HG03066 (cell line): ENCODE results near the gene ARMC2.
"Not testable (repeated sequence)": the region's sequence is repeated elsewhere in the genome, so short reads cannot be mapped to it uniquely, and the experiment has no call there.

Experiments used
- ATAC-seq: cut with Tn5 transposase; IDR thresholded peaks from one replicate; pipeline ENCODE4 v1.9.1; 2021; ENCODE audit warnings: low read depth; ENCODE audit not compliant: unreplicated experiment

Gene ARMC2, protein sequence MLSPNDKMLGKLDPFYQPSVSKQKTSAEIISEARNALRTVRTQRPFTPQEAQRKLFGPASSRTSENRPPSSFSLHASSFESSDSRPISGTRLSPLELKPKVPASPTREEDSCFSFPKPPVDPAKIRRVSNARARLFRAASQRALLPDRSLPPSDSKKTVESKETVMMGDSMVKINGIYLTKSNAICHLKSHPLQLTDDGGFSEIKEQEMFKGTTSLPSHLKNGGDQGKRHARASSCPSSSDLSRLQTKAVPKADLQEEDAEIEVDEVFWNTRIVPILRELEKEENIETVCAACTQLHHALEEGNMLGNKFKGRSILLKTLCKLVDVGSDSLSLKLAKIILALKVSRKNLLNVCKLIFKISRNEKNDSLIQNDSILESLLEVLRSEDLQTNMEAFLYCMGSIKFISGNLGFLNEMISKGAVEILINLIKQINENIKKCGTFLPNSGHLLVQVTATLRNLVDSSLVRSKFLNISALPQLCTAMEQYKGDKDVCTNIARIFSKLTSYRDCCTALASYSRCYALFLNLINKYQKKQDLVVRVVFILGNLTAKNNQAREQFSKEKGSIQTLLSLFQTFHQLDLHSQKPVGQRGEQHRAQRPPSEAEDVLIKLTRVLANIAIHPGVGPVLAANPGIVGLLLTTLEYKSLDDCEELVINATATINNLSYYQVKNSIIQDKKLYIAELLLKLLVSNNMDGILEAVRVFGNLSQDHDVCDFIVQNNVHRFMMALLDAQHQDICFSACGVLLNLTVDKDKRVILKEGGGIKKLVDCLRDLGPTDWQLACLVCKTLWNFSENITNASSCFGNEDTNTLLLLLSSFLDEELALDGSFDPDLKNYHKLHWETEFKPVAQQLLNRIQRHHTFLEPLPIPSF

DNA sequence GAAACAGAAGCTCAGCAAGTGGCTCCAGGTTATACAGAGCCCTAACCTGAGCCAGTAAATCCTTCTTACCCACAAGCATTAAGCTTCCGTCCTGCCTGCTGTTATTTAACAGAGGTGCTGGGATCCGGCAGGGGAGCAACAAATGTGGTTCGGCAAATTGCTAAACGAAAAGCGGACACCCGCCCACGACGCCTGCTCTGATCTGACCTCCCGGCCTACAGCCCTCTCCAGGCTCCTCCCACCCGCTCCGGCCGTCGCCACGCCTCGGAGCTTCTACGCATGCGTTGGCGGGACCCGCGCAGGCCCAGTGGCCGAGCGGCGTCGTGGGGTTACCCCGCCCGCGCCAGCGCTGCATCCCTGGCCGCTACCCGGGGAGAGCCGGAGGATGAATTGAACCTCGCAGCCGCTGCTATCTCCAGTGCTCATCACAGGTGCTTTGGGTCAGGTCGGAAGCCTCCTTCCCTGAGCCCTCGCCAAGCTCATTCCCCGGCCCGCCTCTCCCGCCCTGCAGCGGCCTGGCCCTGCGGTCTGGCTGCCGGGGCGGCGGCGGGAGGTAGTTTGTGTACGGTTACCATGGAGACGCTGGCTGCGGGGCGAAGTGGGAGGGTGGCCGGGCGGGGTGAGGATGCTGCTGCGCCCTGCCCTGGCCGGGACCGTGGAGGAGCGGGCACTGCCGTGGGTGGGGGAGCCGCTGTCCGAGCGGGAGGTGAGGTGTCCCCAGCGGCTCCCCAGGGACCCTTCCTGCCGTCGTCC lies at the start of gene ARMC2:
Gene ARMC2, plus strand, starts transcription at position 307 of the 753 bp plus-strand sequence. CDS start 5,846 bp downstream, outside the sequence.
- peak; percentile 99 for ATAC-seq

DNA sequence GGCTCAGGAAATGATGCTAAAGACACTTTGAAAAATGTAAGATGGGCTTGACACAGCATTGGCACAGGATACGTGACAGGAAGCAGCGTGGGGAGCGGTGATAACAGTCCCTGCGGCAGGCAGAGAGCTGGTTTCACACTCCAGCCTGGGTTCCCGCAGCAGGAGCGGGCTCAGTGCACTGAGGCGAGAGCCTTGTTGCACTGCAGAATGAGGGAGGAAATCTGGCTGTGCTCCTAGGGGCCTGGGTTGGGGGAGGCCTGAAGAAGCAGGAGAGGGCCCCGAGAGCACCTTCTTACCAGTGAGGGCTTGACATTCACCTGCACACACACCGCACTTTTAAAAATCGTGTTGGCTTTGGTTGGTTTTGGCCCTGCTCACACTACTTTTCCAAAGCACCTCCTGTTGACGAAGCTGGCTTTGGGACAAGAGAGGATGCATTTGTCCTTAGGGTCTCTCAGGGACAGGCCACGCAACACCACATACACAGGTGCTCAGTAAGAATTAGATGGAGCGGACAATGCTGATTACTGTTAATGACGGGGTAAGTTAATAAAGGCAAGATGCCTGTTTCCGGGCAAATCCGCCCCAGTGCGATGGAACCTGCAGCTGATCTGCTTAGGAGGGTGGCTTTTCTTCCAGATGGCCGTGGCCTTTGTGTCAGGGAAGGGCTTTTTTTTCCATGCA lies 49.4 kb upstream of the ARMC2 start:
- ATAC-seq = no peak

DNA sequence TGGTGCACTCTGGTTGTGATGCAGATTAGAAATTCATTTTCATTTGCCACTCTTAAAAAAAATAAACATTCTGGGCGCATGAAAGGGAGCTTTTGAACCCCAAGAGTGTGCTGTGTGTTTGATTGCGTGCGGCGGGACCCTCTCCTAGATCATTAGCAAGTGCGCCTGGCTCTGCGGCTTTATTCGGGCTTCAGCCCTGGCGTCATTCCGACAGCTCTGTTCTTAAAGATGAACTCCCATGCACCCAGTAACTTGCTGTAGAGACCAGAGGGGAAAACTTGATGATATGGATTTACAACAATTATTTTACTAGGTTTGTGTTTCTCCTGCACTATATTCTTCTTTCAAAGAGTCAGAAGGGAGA lies 48.9 kb upstream of the ARMC2 start:
- ATAC-seq = no peak

DNA sequence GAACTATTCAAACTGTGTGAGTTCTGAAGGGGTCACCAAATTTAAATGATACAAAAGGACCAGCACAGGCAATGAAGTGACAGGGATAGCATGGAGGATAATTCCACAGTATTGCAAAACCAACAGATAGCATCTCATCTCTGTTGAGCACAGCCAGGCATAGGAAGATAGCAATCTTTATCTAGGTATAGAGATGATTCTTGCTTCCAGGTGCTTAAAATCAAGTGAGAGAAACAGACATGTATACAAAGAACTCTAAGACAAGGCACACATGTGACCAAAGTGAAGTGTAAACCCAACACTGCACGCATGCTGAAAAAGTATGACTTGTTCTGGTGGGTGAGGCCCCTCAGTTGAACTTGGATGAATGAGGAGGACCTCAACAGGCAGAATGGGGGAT lies 48.4 kb upstream of the ARMC2 start:
- ATAC-seq = no peak

DNA sequence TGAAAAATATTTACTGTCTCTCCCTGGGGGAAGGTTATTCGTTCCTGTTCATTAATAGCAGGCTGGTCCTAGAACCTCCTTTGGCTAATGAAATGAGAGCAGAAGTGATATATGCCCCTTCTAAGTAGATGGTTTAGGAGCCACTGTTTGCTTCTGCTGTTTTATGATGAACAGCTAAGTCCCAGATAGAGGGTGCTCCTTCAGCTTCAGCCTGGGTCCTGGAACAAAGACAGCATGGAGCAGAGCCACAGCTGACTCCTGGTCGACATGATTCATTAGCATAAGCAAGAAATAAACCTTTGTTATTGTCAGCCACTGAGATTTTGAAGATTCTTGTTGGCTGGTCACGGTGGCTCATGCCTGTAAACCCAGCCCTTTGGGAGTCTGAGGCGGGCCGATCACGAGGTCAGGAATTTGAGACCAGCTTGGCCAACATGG lies 47.8 kb upstream of the ARMC2 start:
- ATAC-seq = no peak

DNA sequence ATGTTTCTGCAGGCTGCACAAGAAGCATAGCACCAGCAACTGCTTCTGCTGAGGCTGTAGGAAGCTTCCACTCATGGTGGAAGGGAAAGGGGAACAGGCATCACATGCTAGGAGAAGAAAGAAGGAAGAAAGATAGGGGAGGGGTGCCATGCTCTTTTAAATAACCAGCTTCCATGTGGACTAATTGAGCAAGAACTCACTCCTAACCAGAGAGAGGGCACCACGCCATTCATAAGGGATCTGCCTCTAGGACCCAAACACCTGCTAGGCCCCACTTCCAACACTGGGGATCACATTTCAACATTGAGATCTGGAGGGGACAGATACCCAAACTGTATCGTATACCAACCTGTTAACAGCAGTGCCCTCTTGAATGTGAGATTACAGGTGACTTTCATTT lies 46.9 kb upstream of the ARMC2 start:
- no peak for ATAC-seq

DNA sequence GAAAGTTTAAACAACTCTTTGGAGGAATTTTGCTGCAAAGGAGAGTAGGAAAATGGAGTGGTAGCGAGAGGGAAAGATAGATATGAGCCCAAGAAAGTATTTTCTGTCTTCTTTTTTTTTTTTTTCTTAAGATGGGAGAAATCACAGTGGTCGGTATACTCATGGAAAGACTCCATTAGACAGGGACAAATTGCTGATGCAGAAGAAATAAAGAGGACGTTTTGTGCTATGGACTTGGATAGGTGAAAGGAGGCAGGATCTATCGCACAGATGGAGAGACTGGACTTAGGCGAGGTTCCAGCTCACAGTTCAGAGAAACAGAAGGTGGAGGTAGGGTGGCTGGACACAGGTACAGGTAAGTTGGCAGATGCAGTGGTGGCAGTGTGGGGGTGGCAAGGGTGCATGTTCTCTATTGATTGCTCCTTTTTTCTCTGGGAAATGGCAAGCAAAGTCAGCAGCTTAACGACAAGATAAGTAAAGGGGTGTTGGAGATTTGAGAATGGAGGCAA lies 44.2 kb upstream of the ARMC2 start:
- no peak for ATAC-seq

DNA sequence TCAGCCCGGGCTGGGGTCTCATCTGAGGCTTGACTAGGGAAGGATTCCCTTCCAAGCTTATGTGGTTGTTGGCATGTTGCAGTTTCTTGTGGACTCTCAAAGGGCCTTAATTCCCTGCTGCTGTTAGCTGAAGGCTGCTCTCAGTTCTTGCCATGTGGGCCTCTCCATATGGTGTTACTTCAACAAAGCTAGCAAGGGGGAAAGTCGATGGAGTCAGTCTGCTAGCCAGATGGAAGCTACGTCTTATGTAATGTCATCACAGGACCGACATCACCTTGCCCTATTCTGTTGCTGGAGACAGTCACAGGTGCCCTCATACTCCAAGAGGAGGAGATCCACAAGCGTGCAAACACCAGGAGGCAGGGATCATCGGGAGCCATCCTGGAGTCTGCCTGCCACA lies 43.3 kb upstream of the ARMC2 start:
- no peak for ATAC-seq

DNA sequence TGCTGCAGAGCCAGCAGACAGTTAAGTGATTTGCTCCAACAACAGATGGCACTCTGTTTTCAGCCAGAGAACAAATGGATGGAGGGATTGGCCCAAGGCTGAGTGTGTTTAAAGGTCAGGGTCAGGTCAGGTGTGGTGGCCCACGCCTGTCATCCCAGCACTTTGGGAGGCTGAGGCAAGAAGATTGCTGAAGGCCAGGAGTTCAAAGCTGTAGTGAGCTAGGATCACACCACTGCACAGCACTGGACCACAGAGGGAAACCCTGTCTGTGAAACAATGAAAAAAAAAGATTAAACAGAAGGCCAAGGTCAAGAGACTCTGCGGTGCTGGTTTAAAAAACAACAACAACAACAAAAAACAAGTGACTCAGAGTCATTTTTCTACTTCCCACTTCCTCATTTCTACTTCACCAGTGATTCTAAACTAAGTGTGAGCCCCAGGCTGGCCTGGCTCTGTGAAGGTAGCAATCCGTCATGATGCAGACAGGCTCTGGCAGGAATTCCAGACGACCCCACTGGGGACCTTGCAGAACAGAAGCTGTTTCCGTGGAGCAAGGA lies 42.5 kb upstream of the ARMC2 start:
- ATAC-seq = peak; percentile 90

DNA sequence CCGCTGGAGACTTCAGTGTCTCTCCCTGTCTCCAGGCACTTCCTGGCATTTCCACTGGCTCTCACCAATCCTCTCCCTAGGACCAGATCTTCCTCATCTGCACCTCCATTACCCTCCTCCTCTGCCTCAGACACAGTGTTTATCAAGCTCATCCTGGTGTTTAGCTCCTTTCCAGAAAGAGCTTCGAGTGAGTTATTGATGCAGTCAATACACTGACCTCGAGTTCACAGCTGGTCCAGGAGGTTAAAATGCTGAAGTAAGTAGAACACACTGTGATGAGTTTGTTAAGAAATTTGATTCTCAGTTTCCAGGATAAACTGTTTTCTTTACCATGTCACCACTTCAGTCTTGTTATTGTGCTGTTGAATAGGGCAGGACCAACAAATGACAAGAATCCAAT lies 42.1 kb upstream of the ARMC2 start:
- no peak for ATAC-seq

DNA sequence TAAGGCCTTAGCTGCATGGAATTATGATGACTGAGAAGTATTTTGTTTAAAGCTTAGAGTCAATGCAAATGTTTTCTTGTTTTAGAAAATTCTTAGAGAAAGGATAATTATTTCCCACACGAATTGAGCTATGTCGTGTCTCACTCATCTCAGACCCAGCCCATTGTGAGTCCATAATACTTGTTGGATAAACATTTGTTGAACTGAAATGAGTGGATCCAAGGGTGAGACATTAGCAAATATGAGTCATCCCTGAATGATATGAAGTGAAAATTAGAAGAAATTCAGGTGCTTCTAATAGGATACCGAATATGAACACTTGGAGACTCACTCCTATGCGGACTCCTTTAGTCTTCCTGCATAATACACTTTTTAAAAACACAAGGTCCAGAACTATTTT lies 41.6 kb upstream of the ARMC2 start:
- no peak for ATAC-seq

DNA sequence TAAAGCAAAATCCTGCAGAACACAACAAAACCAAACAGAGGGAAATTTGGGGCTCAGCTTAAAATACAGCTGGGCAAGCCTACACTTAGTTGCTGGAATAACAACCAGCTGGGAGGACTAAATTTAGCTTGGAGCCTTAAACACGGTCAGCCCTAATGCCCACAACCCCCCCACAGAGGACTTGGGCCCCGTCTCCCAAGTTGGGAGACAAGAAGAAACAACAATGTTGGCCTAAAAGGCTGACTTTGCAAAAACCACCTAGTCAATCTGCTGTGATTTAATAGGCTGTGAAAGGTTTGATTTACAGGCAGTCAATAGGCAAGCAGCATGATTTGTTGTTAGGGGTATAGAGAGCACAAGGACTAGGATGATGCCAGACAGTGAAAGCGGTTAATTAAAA lies 40.3 kb upstream of the ARMC2 start:
- no peak for ATAC-seq

DNA sequence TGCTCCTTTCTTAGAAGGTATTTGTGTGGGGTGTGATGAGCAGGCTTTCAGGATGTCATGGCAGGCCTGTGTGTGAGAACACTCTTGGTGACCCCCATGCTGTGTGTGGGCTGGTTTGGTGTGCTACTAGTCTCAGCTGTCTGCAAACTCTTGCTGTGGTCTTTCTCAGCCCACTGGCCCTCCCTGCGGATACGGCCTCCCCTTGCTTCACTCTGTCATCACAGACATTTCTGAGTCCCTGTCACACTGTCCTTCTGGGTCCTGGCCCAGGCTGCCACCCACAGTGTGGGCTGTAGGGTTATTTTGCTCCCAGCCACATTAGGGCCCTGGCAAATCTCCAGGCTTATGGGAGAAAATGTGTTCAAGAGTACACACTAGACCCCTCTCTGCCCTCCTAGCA lies 39.0 kb upstream of the ARMC2 start:
- ATAC-seq = no peak

DNA sequence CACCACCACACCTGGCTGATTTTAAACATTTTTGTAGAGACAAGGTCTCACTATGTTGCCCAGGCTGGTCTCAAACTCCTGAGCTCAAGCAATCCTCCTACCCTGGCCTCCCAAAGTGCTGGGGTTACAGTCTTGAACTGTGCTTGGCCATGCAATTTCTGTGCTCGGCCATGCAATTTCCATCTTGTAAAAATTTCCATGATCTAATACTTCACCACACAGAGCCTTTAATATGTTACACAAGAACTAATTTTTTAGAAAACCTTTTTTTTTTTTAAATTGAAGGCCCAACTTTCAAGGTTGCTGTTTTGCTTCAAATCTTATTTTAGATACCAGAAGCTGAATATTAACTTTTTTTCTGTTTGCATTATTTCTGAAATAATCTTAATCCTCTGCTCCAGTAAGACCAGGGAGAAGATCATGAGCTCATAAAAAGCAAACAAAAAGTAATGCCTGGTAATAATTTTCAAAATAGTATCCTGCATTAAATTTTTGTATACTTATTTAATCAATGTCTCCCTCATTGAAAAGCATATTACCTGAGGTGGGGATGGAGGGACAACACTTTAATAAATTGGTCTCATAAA lies 38.1 kb upstream of the ARMC2 start:
- no peak for ATAC-seq

DNA sequence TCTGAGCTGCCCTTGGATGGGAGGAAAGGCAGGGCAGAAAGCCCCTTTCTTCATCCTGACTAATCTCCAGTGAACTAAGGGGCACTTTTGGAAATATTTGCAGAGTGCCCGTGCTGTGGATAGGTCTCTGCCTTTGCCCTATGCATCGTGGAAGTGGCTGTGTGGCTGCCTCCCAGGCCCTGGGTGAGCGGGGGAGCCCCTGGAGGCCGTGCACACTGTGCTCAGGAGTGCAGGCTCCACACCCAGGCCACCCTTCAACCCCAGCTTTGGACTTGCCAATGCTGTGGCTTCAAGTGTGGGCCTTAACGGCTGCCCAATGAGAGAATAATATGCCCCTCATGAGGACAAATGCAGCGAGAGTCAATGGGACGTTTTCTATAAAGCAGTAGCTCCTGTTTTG lies 36.7 kb upstream of the ARMC2 start:
- ATAC-seq = no peak

DNA sequence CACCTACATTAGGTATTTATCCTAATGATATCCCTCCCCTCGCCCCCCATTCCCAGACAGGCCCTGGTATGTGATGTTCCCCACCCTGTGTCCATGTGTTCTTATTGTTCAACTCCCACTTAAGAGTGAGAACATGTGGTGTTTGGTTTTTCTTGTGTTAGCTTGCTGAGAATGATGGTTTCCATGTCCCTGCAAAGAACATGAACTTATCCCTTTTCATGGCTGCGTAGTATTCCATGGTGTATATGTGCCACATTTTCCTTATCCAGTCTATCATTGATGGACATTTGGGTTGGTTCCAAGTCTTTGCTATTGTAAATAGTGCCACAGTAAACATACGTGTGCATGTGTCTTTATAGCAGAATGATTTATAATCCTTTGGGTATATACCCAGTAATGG lies 35.0 kb upstream of the ARMC2 start:
- ATAC-seq = not testable (repeated sequence)

DNA sequence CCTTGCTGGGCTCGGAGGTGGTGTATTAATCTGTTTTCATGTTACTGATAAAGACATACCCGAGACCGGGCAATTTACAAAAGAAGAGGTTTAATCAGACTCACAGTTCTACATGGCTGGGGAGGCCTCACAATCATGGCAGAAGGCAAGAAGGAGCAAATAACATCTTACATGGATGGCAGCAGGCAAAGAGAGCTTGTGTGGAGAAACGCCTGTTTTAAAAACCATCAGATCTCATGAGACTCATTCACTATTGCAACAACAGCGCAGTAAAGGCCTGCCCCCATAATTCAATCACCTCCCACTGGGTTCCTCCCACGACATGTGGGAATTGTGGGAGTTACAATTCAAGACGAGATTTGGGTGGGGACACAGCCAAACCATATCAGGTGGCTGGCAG lies 30.9 kb upstream of the ARMC2 start:
- ATAC-seq = not testable (repeated sequence)

DNA sequence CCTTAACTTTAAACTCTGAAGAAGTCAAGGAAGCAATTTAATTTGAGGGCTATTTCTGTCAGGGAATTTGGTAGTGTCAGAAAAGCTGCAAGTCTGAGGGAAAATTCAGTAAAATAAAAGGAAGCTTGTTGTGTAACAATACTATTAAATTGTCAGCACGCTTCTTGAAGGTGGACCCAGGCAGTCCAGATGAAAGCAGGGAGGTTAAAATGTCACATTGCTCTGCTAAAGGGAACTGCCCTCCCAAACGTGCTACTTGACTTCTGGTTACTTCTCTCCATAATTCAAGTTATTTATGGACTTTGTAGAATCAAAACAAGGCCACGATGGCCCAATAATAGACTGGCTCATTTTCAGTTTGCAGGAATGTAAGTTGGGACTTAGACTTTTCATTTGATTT lies 28.2 kb upstream of the ARMC2 start:
- no peak for ATAC-seq

DNA sequence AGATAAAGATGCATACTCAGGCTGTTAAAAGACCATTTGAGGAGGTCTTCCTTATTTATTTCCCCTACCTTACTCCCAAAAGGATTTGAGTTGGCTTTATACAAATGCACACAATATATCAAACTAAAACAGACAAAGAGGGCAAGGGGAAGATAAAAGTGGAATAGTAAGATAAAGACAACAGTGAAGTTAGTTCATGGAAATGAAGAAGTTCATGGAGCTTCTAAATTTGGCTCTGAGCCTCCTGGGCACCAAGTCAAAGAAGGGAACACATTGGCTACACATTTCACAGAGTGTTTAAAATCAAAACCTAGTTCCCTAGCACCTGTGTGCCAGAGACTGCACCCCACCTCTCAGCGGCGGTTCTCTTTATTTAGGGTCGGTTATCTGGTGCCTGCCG lies 25.8 kb upstream of the ARMC2 start:
- no peak for ATAC-seq

DNA sequence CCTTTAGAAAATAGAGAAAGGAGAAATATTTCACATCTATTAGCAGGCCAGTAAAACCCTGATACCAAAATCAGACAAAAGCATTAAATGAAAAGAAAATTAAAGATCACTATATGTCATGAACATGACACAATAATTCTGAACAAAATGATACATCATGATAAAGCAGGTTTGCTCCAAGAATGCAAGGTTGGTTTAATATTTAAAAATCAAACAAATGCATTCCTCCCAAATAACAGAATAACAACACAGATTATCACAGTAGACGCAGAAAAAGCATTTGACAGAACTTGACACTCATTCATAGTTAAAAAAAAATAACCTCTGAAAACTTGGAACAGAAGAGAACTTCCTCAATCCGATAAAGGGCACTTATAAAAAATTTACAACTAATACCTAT lies 22.9 kb upstream of the ARMC2 start:
- no peak for ATAC-seq
